C4-2B (cell line): ENCODE data around the gene ING5.
"Not testable (repeated sequence)": the region's sequence is repeated elsewhere in the genome, so short reads cannot be mapped to it uniquely, and the experiment has no call there.

Source experiments
- CTCF ChIP-seq: fragments of 450-650 bp; conservative IDR thresholded peaks from 2 replicates; pipeline ENCODE4 v1.5.1; 2017; ENCODE audit warnings: mild to moderate bottlenecking
- ZFX ChIP-seq: fragments of 450-650 bp; IDR thresholded peaks from 2 replicates; pipeline ENCODE4 v1.6.1; 2017

GRCh38 chr2:241743008-241743407 is 41.2 kb downstream of the ING5 start:
- TF ChIP-seq CTCF, ZFX: not testable (repeated sequence)
